ENCODE results near the gene PPP4R4. TPM values are rescaled to one million over a fixed set of nuclear protein-coding genes. Genes with fewer than 3 reads are reported as not detected.

Gene PPP4R4
- polyA plus RNA-seq, 1 donor from 2014 or later: 0.48 TPM

GRCh38 chr14:94312481-94313246 lies 138.5 kb downstream of the PPP4R4 start:
- H3K27me3 Mint-ChIP-seq: peaks cover 3% of the 10 kb centered on the region
- peaks cover 10 to 26% (median 17%) of the 10 kb centered on the region in 3 donors for H3K9me3 Mint-ChIP-seq
- H3K36me3 Mint-ChIP-seq: peaks cover 1% of the 10 kb centered on the region
- no peak overlapping the region for H3K27ac Mint-ChIP-seq
- H3K4me3 Mint-ChIP-seq: no peak overlapping the region
- H3K4me1 Mint-ChIP-seq: no peaks in the 10 kb centered on the region

- Mint-ChIP-seq H3K27me3 (peaks cover 2% of the 10 kb centered on the region), H3K9me3 (peaks cover 5 to 14% (median 13%) of the 10 kb centered on the region in 3 donors), H3K27ac (no peak overlapping the region), H3K36me3 (peaks cover 4% of the 10 kb centered on the region), H3K4me3 (no peak overlapping the region), H3K4me1 (no peaks in the 10 kb centered on the region)
These were observed 140.0 kb downstream of the PPP4R4 start for GRCh38 chr14:94313991-94314655.

- H3K27ac Mint-ChIP-seq: no peak overlapping the region
- peaks cover 5 to 14% (median 13%) of the 10 kb centered on the region in 3 donors for H3K9me3 Mint-ChIP-seq
- H3K4me1 Mint-ChIP-seq: no peaks in the 10 kb centered on the region
- H3K4me3 Mint-ChIP-seq: no peak overlapping the region
- peaks cover 4% of the 10 kb centered on the region for H3K36me3 Mint-ChIP-seq
- peaks cover 2% of the 10 kb centered on the region for H3K27me3 Mint-ChIP-seq
These were observed 140.8 kb downstream of the PPP4R4 start for GRCh38 chr14:94314890-94315289.

- Mint-ChIP-seq H3K27ac (no peak overlapping the region), H3K4me1 (no peaks in the 10 kb centered on the region), H3K9me3 (peaks cover 5 to 14% (median 13%) of the 10 kb centered on the region in 3 donors), H3K4me3 (no peak overlapping the region), H3K36me3 (peaks cover 4% of the 10 kb centered on the region), H3K27me3 (peaks cover 2% of the 10 kb centered on the region)
These were observed 142.6 kb downstream of the PPP4R4 start for GRCh38 chr14:94316692-94317091.

GRCh38 chr14:94317259-94317658 lies 143.1 kb downstream of the PPP4R4 start:
- no peak overlapping the region for H3K4me3 Mint-ChIP-seq
- H3K4me1 Mint-ChIP-seq: no peaks in the 10 kb centered on the region
- H3K27ac Mint-ChIP-seq: no peak overlapping the region
- H3K27me3 Mint-ChIP-seq: peaks cover 2% of the 10 kb centered on the region
- H3K36me3 Mint-ChIP-seq: peaks cover 4% of the 10 kb centered on the region
- peaks cover 5 to 14% (median 13%) of the 10 kb centered on the region in 3 donors for H3K9me3 Mint-ChIP-seq

GRCh38 chr14:94320243-94320642 lies 146.1 kb downstream of the PPP4R4 start:
- H3K27me3 Mint-ChIP-seq: peaks cover 2% of the 10 kb centered on the region
- H3K9me3 Mint-ChIP-seq: peaks cover 4 to 9% (median 4%) of the 10 kb centered on the region in 3 donors
- no peaks in the 10 kb centered on the region for H3K4me1 Mint-ChIP-seq
- H3K27ac Mint-ChIP-seq: no peak overlapping the region
- H3K36me3 Mint-ChIP-seq: peaks cover 3% of the 10 kb centered on the region
- H3K4me3 Mint-ChIP-seq: no peak overlapping the region

- no peak overlapping the region for H3K4me3 Mint-ChIP-seq
- H3K27ac Mint-ChIP-seq: no peak overlapping the region
- H3K9me3 Mint-ChIP-seq: peaks cover 0 to 2% (median 0%) of the 10 kb centered on the region in 3 donors
- no peaks in the 10 kb centered on the region for H3K27me3 Mint-ChIP-seq
- H3K4me1 Mint-ChIP-seq: no peaks in the 10 kb centered on the region
- H3K36me3 Mint-ChIP-seq: peaks cover 3% of the 10 kb centered on the region
These were observed 147.5 kb downstream of the PPP4R4 start for GRCh38 chr14:94321421-94322271.

GRCh38 chr14:94322648-94323570 lies 148.8 kb downstream of the PPP4R4 start, which contains the start of gene SERPINA6:
Gene SERPINA6, minus strand, starts transcription at chr14:94323336. Its CDS starts 8,688 bp downstream, at chr14:94314648.
- Mint-ChIP-seq H3K4me1 (no peaks in the 10 kb centered on the region), H3K27ac (no peak within 1 kb of the TSS), H3K36me3 (peaks cover 1% of the 10 kb centered on the region), H3K27me3 (no peaks in the 10 kb centered on the region), H3K4me3 (no peak within 1 kb of the TSS), H3K9me3 (peaks cover 0 to 4% (median 0%) of the 10 kb centered on the region in 3 donors)

GRCh38 chr14:94328196-94328595 lies 154.1 kb downstream of the PPP4R4 start:
- Mint-ChIP-seq H3K36me3 (no peaks in the 10 kb centered on the region), H3K27me3 (no peaks in the 10 kb centered on the region), H3K27ac (no peak overlapping the region), H3K4me3 (no peak overlapping the region), H3K9me3 (peaks cover 0 to 11% (median 0%) of the 10 kb centered on the region in 3 donors), H3K4me1 (no peaks in the 10 kb centered on the region)

Other genes starting within 250 kb of the PPP4R4 start
- not detected for gene FAM181A, start 247.0 kb upstream of the PPP4R4 start, polyA plus RNA-seq
- 3.8 TPM for gene ASB2, start 197.8 kb upstream of the PPP4R4 start, polyA plus RNA-seq
- gene CCDC197, start 177.0 kb upstream of the PPP4R4 start, polyA plus RNA-seq: not detected
- 0.19 TPM for gene OTUB2, start 148.0 kb upstream of the PPP4R4 start, polyA plus RNA-seq
- gene DDX24, start 93.1 kb upstream of the PPP4R4 start, polyA plus RNA-seq: 207 TPM
- gene IFI27L1, start 93.0 kb upstream of the PPP4R4 start, polyA plus RNA-seq: 9.1 TPM
- gene IFI27, start 63.6 kb upstream of the PPP4R4 start, polyA plus RNA-seq: not detected
- 108 TPM for gene IFI27L2, start 44.7 kb upstream of the PPP4R4 start, polyA plus RNA-seq
- gene SERPINA10, start 118.9 kb downstream of the PPP4R4 start, polyA plus RNA-seq: not detected
- not detected for gene SERPINA6, start 149.0 kb downstream of the PPP4R4 start, polyA plus RNA-seq
- gene SERPINA2, start 192.4 kb downstream of the PPP4R4 start, polyA plus RNA-seq: not detected
- 1.4 TPM for gene SERPINA1, start 214.3 kb downstream of the PPP4R4 start, polyA plus RNA-seq